ENCODE measurements around the gene PPFIA4.

DNA sequence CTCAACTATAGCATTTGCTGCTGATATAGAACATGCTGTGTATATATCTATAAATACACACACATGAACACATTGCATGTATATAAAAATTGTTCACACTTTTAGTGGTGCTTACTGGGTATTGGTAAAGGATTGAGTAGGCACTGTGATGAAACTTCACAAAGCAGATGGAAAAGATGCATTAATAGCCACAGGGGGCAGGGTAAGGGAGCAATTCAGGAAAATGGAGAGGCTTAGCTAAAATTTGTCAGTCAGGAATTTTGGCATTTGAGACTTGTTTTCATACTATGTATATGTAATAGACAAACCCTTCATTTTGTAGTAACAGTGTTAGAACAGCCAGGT lies 633 bp upstream of the PPFIA4 start:
- TF ChIP-seq, protein P1, sequence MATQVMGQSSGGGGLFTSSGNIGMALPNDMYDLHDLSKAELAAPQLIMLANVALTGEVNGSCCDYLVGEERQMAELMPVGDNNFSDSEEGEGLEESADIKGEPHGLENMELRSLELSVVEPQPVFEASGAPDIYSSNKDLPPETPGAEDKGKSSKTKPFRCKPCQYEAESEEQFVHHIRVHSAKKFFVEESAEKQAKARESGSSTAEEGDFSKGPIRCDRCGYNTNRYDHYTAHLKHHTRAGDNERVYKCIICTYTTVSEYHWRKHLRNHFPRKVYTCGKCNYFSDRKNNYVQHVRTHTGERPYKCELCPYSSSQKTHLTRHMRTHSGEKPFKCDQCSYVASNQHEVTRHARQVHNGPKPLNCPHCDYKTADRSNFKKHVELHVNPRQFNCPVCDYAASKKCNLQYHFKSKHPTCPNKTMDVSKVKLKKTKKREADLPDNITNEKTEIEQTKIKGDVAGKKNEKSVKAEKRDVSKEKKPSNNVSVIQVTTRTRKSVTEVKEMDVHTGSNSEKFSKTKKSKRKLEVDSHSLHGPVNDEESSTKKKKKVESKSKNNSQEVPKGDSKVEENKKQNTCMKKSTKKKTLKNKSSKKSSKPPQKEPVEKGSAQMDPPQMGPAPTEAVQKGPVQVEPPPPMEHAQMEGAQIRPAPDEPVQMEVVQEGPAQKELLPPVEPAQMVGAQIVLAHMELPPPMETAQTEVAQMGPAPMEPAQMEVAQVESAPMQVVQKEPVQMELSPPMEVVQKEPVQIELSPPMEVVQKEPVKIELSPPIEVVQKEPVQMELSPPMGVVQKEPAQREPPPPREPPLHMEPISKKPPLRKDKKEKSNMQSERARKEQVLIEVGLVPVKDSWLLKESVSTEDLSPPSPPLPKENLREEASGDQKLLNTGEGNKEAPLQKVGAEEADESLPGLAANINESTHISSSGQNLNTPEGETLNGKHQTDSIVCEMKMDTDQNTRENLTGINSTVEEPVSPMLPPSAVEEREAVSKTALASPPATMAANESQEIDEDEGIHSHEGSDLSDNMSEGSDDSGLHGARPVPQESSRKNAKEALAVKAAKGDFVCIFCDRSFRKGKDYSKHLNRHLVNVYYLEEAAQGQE (IDR thresholded peaks at IDR 0.05; ENCODE audit: low read depth), result no peak
- no peak for TF ChIP-seq POLR2A (IDR thresholded peaks at IDR 0.05; ENCODE audit: borderline replicate concordance, extremely low read depth, insufficient read depth, insufficient read length)

Measured in HCT116 (cell line).